Lung (tissue), 12 donors: ENCODE results near the gene MYO1F. TPM values are rescaled to one million over a fixed set of nuclear protein-coding genes. Genes with fewer than 3 reads are reported as not detected.
A peak's percentile ranks its signal among the peaks of the same experiment; 100 is the strongest.

Source experiments
- ATAC-seq: fragments of 200-7000 bp; cut with Tn5 transposase; one replicate; pipeline ENCODE4 v1.9.1; 2020; ENCODE audit warnings: moderate number of reproducible peaks; ENCODE audit not compliant: insufficient read depth, low FRiP score
- DNase-seq, 3 donors: peaks; one replicate each; pipeline ENCODE4 v3.0.0-alpha.2; 2013 to 2017
- H3K27ac ChIP-seq, 2 donors: one replicate each; pipeline ENCODE4 v1.5.1; 2013; ENCODE audit warnings: mild to moderate bottlenecking in 2 of 2, moderate library complexity in 2 of 2, control low read depth in 1 of 2, inconsistent platforms in 1 of 2, low read depth in 1 of 2, low read length in 1 of 2
- H3K27me3 ChIP-seq, 3 donors: one replicate each; pipeline ENCODE4 v1.5.1; 2013; ENCODE audit warnings: low read length in 2 of 3; ENCODE audit not compliant: control insufficient read depth in 3 of 3, insufficient read depth in 3 of 3
- H3K36me3 ChIP-seq, 4 donors: one replicate each; pipeline ENCODE4 v1.5.1; 2013; ENCODE audit warnings: low read length in 4 of 4, mild to moderate bottlenecking in 1 of 4, moderate library complexity in 1 of 4; ENCODE audit not compliant: control insufficient read depth in 4 of 4, insufficient read depth in 4 of 4
- H3K4me1 ChIP-seq, 5 donors: one replicate each; pipeline ENCODE4 v1.5.1; 2013; ENCODE audit warnings: low read length in 5 of 5, mild to moderate bottlenecking in 2 of 5, moderate library complexity in 1 of 5; ENCODE audit not compliant: control insufficient read depth in 5 of 5, insufficient read depth in 5 of 5
- H3K4me3 ChIP-seq: one replicate; pipeline ENCODE4 v1.5.1; 2013; ENCODE audit warnings: mild to moderate bottlenecking, control low read depth, moderate library complexity
- H3K9ac ChIP-seq, 2 donors: one replicate each; pipeline ENCODE4 v1.5.1; 2013; ENCODE audit warnings: low read length in 2 of 2, control low read depth in 1 of 2; ENCODE audit not compliant: insufficient read depth in 1 of 2
- H3K9me3 ChIP-seq, 4 donors: one replicate each; pipeline ENCODE4 v1.5.1; 2013; ENCODE audit warnings: low read length in 3 of 4, mild to moderate bottlenecking in 1 of 4, moderate library complexity in 1 of 4; ENCODE audit not compliant: control insufficient read depth in 4 of 4, insufficient read depth in 3 of 4
- whole genome bisulfite sequencing, 2 donors: extraction: QIAGEN DNeasy Blood & Tissue Kit; methylation state at CpG; one replicate each; pipeline ENCODE4 v1.1.7; 2013; 5-methylcytosine and 5-hydroxymethylcytosine counted together
- polyA plus RNA-seq, 2 donors: library from polyadenylated mRNA; stranded (reverse); fragments of 200-250 nt; gene quantifications; one replicate each; pipeline ENCODE4 v1.2.1, GENCODE V29; 2013
- total RNA-seq, 2 donors: library from RNA; depleted of rRNA in 1 of 2; stranded (reverse); fragments of >200 nt in 1 of 2; gene quantifications; one replicate each; pipeline ENCODE4 v1.2.1, GENCODE V29; 2014 to 2021
- TF ChIP-seq, protein P1 (sequence below): IDR thresholded peaks from 2 replicates; pipeline ENCODE4 v1.5.1; 2012; ENCODE audit warnings: mild to moderate bottlenecking; ENCODE audit errors: control extremely low read depth, extremely low read depth
- donor health status: control.
- donor health status: control.
- donor health status: Bipolar disorder and iron deficiency.
- donor health status: healthy.
- donor health status: DM: yes; HTN: yes; CAD: no.

The MYO1F gene
- total and polyA plus RNA-seq, 4 donors = 23.4 to 127 (median 73.2) TPM

DNA sequence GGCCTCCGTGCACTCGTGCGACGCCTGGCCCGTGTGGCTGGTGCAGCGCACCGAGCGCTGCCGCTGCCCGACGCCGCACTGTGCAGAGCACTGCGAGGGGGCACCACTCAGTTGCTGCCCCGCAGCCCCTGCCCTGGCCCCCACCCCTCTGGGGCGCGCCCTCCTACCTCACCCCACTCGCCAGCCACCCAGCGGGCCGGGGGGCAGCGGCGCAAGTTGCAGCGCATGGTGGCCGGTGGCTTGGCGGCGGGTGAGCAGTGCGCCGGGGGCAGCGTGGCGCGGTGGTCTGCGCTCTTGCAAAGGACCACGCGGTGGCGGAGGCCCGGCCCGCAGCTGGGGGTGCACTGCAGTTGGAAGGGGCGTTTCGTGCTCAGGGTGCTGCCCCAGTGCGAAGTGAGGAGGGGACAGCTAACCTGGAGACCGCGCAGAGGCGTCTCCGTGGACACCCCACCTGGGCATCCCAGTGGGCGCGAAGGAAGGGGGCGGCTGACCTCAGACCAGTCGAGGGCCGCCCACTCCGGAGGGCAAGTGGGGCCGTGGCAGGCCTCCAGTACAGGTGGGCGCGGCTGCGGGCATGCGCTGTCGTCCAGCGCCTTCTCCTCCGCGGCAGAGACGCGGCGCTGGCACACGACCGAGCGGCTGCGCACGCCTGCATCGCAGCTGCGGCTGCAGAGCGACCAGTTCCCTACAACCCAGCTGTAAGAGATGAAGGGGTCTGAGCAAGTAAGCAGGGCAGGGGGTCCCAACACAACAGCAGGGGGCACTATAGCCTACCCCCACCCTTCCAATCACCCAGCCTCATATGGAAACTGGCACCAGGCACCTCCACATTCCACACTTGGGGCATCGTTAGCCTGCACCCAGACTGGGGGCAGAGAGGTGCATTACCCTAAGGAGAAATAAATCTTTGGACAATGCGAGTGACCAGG, 8.0 kb upstream of the MYO1F start:
- H3K4me1 ChIP-seq = peaks cover 0 to 1% (median 0%) of the 10 kb centered on the region in 5 donors
- H3K27ac ChIP-seq = no peak overlapping the region
- H3K36me3 ChIP-seq = peaks cover 0 to 11% (median 1%) of the 10 kb centered on the region in 4 donors
- 79 to 95% methylated on average over 68 to 71 of the region's 71 CpGs for WGBS, 2 donors
- no peaks in the 10 kb centered on the region for H3K9me3 ChIP-seq
- H3K4me3 ChIP-seq = no peak overlapping the region
- H3K9ac ChIP-seq = no peak overlapping the region
- TF ChIP-seq, protein P1, sequence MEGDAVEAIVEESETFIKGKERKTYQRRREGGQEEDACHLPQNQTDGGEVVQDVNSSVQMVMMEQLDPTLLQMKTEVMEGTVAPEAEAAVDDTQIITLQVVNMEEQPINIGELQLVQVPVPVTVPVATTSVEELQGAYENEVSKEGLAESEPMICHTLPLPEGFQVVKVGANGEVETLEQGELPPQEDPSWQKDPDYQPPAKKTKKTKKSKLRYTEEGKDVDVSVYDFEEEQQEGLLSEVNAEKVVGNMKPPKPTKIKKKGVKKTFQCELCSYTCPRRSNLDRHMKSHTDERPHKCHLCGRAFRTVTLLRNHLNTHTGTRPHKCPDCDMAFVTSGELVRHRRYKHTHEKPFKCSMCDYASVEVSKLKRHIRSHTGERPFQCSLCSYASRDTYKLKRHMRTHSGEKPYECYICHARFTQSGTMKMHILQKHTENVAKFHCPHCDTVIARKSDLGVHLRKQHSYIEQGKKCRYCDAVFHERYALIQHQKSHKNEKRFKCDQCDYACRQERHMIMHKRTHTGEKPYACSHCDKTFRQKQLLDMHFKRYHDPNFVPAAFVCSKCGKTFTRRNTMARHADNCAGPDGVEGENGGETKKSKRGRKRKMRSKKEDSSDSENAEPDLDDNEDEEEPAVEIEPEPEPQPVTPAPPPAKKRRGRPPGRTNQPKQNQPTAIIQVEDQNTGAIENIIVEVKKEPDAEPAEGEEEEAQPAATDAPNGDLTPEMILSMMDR = no peak
- H3K27me3 ChIP-seq = no peaks in the 10 kb centered on the region
- no peak for ATAC-seq
- DNase-seq = no peak

DNA sequence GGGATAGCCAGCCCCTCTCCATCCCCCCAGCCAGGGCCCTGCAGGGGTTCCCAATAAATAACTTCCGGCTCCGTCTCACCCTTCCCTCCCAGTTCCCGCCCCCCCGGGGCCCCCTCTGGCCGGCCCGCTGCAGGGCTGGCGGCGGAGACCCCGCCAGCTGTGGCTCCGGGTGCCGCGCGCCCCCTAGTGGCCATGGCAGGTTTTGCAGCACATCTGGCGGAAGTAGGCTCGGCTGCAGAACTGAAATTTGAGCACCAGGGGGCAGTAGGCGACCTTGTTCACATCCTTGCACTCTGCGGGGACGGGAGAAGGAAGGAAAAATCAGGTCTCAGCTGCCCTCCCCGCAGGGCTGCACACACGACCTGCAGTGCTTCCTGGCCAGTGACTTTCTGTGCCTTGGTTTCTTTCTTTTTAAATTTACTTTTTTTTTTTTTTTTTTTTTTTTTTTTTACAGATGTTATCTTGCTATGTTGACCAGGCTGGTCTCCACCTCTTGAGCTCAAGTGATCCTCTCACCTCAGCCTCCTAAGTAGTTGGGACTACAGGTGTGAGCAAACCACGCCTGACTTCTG, 3.6 kb upstream of the MYO1F start:
- Histone ChIP-seq H3K4me1 (peaks cover 0 to 13% (median 0%) of the 10 kb centered on the region in 5 donors), H3K9ac (no peak overlapping the region), H3K27me3 (peaks cover 0 to 3% (median 0%) of the 10 kb centered on the region in 3 donors), H3K27ac (no peak overlapping the region), H3K9me3 (no peaks in the 10 kb centered on the region), H3K36me3 (peaks cover 0 to 11% (median 0%) of the 10 kb centered on the region in 4 donors), H3K4me3 (no peak overlapping the region)
- ATAC-seq = peak; percentile 73
- TF ChIP-seq, protein P1 = peak; percentile 99
- peak; percentile 85 to 89 (median 86) for DNase-seq
- WGBS, 2 donors = 3 to 4% methylated on average over 21 of the region's 21 CpGs

DNA sequence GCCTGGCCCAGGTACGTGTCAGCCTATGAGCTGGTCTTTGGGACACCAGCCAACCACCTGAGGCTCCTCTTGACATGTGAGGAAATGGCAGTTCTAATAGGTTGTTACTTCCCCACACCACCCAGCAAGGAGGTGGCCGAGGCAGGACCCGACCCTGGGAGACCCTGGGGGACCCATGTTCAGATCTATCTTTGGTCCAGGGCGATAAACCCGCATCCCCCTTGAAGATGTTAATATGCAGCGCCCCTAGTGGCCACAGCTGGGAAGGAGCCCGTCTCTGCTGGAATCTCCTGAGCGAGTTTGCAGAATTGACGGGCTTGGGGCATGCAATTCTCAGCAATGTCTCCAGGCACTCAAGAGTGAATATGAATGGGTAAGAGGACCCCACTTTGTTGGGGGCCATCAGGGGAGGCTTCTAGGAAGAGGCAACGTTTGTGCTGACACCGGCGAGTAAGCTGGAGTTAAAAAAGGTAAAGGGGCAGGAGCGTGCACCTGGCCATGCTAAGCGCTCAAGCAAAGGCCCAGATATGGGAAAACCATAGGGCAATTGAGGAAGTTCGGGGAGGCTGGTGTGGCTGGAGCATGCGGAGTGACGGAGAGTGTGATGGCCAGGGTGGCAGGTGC, 1.5 kb upstream of the MYO1F start:
- DNase-seq (peak; percentile 73), ATAC-seq (no peak)
- no peaks in the 10 kb centered on the region for H3K9me3 ChIP-seq
- 15 to 23% methylated on average over 17 of the region's 17 CpGs for WGBS, 2 donors
- peaks cover 0 to 6% (median 0%) of the 10 kb centered on the region in 3 donors for H3K27me3 ChIP-seq
- H3K9ac ChIP-seq = no peak overlapping the region
- no peak overlapping the region for H3K4me3 ChIP-seq
- H3K4me1 ChIP-seq = peaks cover 0 to 14% (median 0%) of the 10 kb centered on the region in 5 donors
- no peaks in the 10 kb centered on the region for H3K36me3 ChIP-seq
- TF ChIP-seq, protein P1 = peak; percentile 76
- no peak overlapping the region for H3K27ac ChIP-seq
